EH (cell line): Measurements from ENCODE around the gene PODN.
A peak's percentile ranks its signal among the peaks of the same experiment; 100 is the strongest.

Experiments used
- DNase-seq: peaks from one replicate; pipeline ENCODE4 v3.0.0-alpha.2; 2015; ENCODE audit warnings: low read depth

The PODN gene

GRCh38 chr1:53050310-53050709 is 11.7 kb upstream of the PODN start:
- DNase-seq, result no peak

GRCh38 chr1:53051676-53052075 is 10.3 kb upstream of the PODN start:
- DNase-seq, result no peak

GRCh38 chr1:53057127-53057526 is 4.9 kb upstream of the PODN start:
- DNase-seq, result peak; percentile 73

- peak; percentile 97 for DNase-seq
Measured at GRCh38 chr1:53060579-53060978, 1.4 kb upstream of the PODN start.

GRCh38 chr1:53061123-53061858 is 722 bp upstream of the PODN start:
- DNase-seq, result peak; percentile 48

- peak; percentile 19 for DNase-seq
Measured at GRCh38 chr1:53062708-53063591, 937 bp downstream of the PODN start.

- DNase-seq, result no peak
Measured at GRCh38 chr1:53063744-53064515, 1.9 kb downstream of the PODN start.

GRCh38 chr1:53065391-53065790 is 3.4 kb downstream of the PODN start:
- DNase-seq, result no peak

GRCh38 chr1:53066488-53066887 is 4.5 kb downstream of the PODN start:
- DNase-seq, result no peak

GRCh38 chr1:53066891-53067738 is 5.1 kb downstream of the PODN start:
- no peak for DNase-seq

GRCh38 chr1:53067886-53068285 is 5.9 kb downstream of the PODN start:
- no peak for DNase-seq

- no peak for DNase-seq
Measured at GRCh38 chr1:53068314-53069099, 6.5 kb downstream of the PODN start.

- DNase-seq, result no peak
Measured at GRCh38 chr1:53069265-53069662, 7.3 kb downstream of the PODN start.

- DNase-seq, result no peak
Measured at GRCh38 chr1:53069663-53070327, 7.8 kb downstream of the PODN start.

- no peak for DNase-seq
Measured at GRCh38 chr1:53070621-53071020, 8.6 kb downstream of the PODN start.

GRCh38 chr1:53071167-53071865 is 9.3 kb downstream of the PODN start:
- no peak for DNase-seq

GRCh38 chr1:53071915-53072314 is 9.9 kb downstream of the PODN start:
- DNase-seq, result no peak

GRCh38 chr1:53073287-53073686 is 11.3 kb downstream of the PODN start:
- no peak for DNase-seq

- no peak for DNase-seq
Measured at GRCh38 chr1:53073868-53074311, 11.9 kb downstream of the PODN start.
